Gastroesophageal sphincter (tissue), 3 donors: Measurements from ENCODE around the gene DDX1.

ENCODE experiments used
- CTCF ChIP-seq, 4 experiments: fragments of 200-600 bp in 2 of 4; fragments of 450-650 bp in 2 of 4; sonication (generic) in 1 of 4; IDR thresholded peaks; one replicate each; pipeline ENCODE4 v1.5.1; 2017 to 2019; ENCODE audit warnings: antibody characterized with exemption in 4 of 4, mild to moderate bottlenecking in 2 of 4, moderate library complexity in 2 of 4
- POLR2AphosphoS5 ChIP-seq: sonication (generic); formaldehyde crosslinking; IDR thresholded peaks from one replicate; pipeline ENCODE4 v1.6.1; 2017; ENCODE audit warnings: antibody characterized with exemption

GRCh38 chr2:15633043-15633970 is 41.6 kb downstream of the DDX1 start:
- TF ChIP-seq CTCF (IDR thresholded peaks at IDR 0.05) (no peak), POLR2AphosphoS5 (no peak)
